ENCODE measurements around the gene MYBBP1A.

The MYBBP1A gene

DNA sequence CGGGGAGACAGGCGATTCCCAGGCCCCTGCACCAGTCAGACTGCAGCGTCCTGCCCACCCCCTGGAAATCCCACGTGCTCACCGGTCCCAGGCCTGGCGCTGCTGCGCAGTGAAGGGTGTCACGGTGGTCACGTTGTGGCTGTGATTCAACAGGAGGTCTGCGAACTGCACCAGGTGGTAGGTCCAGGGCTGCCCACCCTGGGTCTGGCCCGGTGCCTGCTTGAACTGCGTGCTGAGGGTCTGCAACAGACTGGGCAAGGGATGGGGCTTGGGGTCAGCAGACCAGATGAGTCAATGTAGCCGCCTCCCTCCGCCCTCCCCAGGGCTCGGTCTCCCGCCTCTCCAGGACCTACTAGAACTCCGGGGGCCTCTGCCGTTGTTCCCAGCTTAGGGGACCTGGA is 7.1 kb downstream of the MYBBP1A start:
- no peaks in the 10 kb centered on the region for H3K9me3 ChIP-seq
- no peaks in the 10 kb centered on the region for H3K27me3 ChIP-seq
- H3K4me3 ChIP-seq (ENCODE audit: low read depth, low read length), result no peak overlapping the region
- TF ChIP-seq CTCF (IDR thresholded peaks at IDR 0.05; ENCODE audit: low read depth, low read length), result no peak
- peaks cover 31% of the 10 kb centered on the region for H3K36me3 ChIP-seq
- no peak for DNase-seq
- H3K4me1 ChIP-seq, result no peaks in the 10 kb centered on the region

DNA sequence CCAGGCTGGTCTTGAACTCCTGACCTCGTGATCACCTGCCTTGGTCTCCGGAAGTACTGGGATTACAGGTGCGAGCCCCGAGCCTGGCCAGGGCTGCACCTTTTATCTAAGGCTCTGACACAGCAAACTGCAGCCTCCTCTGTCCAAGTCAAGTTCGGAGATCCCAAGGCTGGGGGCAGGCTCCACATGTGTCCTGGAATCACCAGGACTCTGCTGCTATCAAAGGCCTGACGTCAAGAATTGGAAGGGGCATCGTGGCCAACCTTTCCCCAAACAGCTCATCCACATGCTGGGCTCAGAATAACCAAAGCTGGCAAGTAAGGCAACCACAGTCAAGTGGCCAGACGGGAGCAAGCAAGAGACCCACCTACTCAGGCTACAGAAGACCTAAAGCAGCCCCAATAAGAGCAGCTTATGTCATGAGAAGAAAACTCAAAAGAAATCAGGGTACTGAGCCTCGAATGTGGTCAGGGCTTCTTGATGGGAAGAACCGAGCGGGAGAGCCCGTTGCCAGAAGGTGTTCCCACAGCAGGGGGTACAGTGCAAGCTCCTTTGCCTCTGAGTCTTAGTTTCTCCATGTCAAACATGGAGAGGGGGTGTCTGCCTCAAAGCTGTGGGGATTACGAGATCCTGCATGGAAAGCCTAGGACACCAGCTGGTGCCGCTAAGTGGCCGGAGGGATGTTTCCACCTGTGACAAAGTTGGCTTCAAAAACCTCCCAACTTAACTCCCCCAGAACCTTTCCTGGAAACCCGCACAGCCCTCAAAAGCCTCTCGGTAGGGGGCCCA is 7.9 kb downstream of the MYBBP1A start:
- Histone ChIP-seq H3K27me3 (no peaks in the 10 kb centered on the region), H3K4me3 (ENCODE audit: low read depth, low read length) (no peak overlapping the region), H3K9me3 (no peaks in the 10 kb centered on the region), H3K4me1 (no peaks in the 10 kb centered on the region), H3K36me3 (peaks cover 29% of the 10 kb centered on the region)
- no peak for TF ChIP-seq CTCF (IDR thresholded peaks at IDR 0.05; ENCODE audit: low read depth, low read length)
- no peak for DNase-seq

- H3K36me3 ChIP-seq, result peaks cover 28% of the 10 kb centered on the region
- H3K4me3 ChIP-seq (ENCODE audit: low read depth, low read length), result no peak overlapping the region
- DNase-seq, result no peak
- no peaks in the 10 kb centered on the region for H3K4me1 ChIP-seq
- no peaks in the 10 kb centered on the region for H3K27me3 ChIP-seq
- no peaks in the 10 kb centered on the region for H3K9me3 ChIP-seq
- no peak for TF ChIP-seq CTCF (IDR thresholded peaks at IDR 0.05; ENCODE audit: low read depth, low read length)
Observed at GRCh38 chr17:4545217-4545951, 9.8 kb downstream of the MYBBP1A start.

GRCh38 chr17:4544951-4545216 is 10.3 kb downstream of the MYBBP1A start:
- no peak for DNase-seq
- no peak for TF ChIP-seq CTCF (IDR thresholded peaks at IDR 0.05; ENCODE audit: low read depth, low read length)
- Histone ChIP-seq H3K4me1 (no peaks in the 10 kb centered on the region), H3K9me3 (no peaks in the 10 kb centered on the region), H3K27me3 (no peaks in the 10 kb centered on the region), H3K4me3 (ENCODE audit: low read depth, low read length) (no peak overlapping the region), H3K36me3 (peaks cover 24% of the 10 kb centered on the region)

DNA sequence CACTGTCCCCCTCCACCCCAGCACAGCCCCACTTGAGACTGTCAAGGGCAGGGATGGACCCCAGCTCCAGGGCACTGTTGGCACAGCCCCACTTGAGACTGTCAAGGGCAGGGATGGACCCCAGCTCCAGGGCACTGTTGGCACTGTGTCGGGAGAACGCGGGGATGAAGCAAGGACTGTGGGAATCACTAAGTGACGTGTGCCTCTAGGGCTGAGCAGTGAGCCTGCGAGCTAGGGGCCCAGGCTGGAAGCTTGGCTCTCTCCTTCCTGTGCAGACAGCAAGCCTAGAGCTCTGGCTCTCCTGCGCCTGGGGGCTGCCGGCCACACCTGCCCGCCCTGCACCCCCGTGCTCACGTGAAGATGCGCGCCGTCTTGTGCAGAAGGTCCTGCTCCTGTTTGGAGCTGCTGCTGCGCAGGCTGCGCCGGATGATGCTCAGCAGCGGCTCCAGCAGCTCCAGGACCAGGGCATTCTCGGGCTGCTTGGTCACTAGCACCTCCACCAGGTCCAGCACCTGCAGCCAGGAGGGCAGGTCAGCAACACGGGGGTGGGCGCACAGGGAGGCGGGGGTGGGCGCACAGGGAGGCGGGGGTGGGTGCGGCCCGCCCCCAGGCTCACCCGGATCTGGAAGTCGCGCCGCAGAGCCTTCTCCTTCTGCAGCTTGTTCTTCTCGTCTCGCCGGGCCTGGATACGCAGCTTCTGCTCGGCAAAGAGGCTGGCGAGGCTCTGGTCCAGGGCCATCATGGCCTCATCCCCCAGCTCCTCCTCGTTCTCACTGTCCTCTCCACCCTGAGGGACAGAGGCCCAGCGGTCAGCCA is 10.8 kb downstream of the MYBBP1A start:
- no peaks in the 10 kb centered on the region for H3K27me3 ChIP-seq
- no peak for DNase-seq
- peaks cover 23% of the 10 kb centered on the region for H3K36me3 ChIP-seq
- H3K4me1 ChIP-seq, result no peaks in the 10 kb centered on the region
- TF ChIP-seq CTCF (IDR thresholded peaks at IDR 0.05; ENCODE audit: low read depth, low read length), result no peak
- H3K4me3 ChIP-seq (ENCODE audit: low read depth, low read length), result no peak overlapping the region
- H3K9me3 ChIP-seq, result no peaks in the 10 kb centered on the region
